ENCODE data around the gene LHX4. TPM values are rescaled to one million over a fixed set of nuclear protein-coding genes. Genes with fewer than 3 reads are reported as not detected.

LHX4 gene
- total RNA-seq: 0.12 to 0.53 TPM (median 0.13 TPM) in 3 replicates
- long read RNA-seq: 0 reads

GRCh38 chr1:180229483-180230415 is at the start of gene LHX4:
TSS of gene LHX4 (plus strand) at chr1:180230264. CDS start at chr1:180230530, 266 bp downstream.
- Mint-ChIP-seq H3K27me3 (ENCODE audit: low read depth) (peaks cover 63% of the 10 kb centered on the region), H3K4me3 (ENCODE audit: unreplicated experiment) (peak within 1 kb of the TSS; percentile 72), H3K4me1 (ENCODE audit: low read depth) (peaks cover 20% of the 10 kb centered on the region), H3K9me3 (ENCODE audit: low read depth) (no peaks in the 10 kb centered on the region), H3K36me3 (ENCODE audit: low read depth) (peaks cover 1% of the 10 kb centered on the region), H3K27ac (ENCODE audit: unreplicated experiment) (no peak within 1 kb of the TSS)
- no peak for DNase-seq (ENCODE audit: low spot score)
- TF ChIP-seq CTCF (IDR thresholded peaks at IDR 0.05): no peak

- no peak overlapping the region for H3K4me3 Mint-ChIP-seq (ENCODE audit: unreplicated experiment)
- H3K27ac Mint-ChIP-seq (ENCODE audit: unreplicated experiment): no peak overlapping the region
- H3K4me1 Mint-ChIP-seq (ENCODE audit: low read depth): no peaks in the 10 kb centered on the region
- no peaks in the 10 kb centered on the region for H3K27me3 Mint-ChIP-seq (ENCODE audit: low read depth)
- peak; percentile 76 for TF ChIP-seq CTCF (IDR thresholded peaks at IDR 0.05)
- no peaks in the 10 kb centered on the region for H3K9me3 Mint-ChIP-seq (ENCODE audit: low read depth)
- peaks cover 14% of the 10 kb centered on the region for H3K36me3 Mint-ChIP-seq (ENCODE audit: low read depth)
- DNase-seq (ENCODE audit: low spot score): peak; percentile 24
These were observed 49.0 kb upstream of the LHX4 start for GRCh38 chr1:180181048-180181447.

GRCh38 chr1:180181996-180182642 is 47.9 kb upstream of the LHX4 start:
- Mint-ChIP-seq H3K9me3 (ENCODE audit: low read depth) (no peaks in the 10 kb centered on the region), H3K4me1 (ENCODE audit: low read depth) (peaks cover 7% of the 10 kb centered on the region), H3K36me3 (ENCODE audit: low read depth) (peaks cover 15% of the 10 kb centered on the region), H3K4me3 (ENCODE audit: unreplicated experiment) (no peak overlapping the region), H3K27ac (ENCODE audit: unreplicated experiment) (no peak overlapping the region), H3K27me3 (ENCODE audit: low read depth) (no peaks in the 10 kb centered on the region)
- peak; percentile 68 for DNase-seq (ENCODE audit: low spot score)
- TF ChIP-seq CTCF (IDR thresholded peaks at IDR 0.05): no peak

GRCh38 chr1:180182643-180183311 is 47.3 kb upstream of the LHX4 start:
- no peaks in the 10 kb centered on the region for H3K9me3 Mint-ChIP-seq (ENCODE audit: low read depth)
- H3K27me3 Mint-ChIP-seq (ENCODE audit: low read depth): no peaks in the 10 kb centered on the region
- H3K36me3 Mint-ChIP-seq (ENCODE audit: low read depth): peaks cover 15% of the 10 kb centered on the region
- no peak overlapping the region for H3K4me3 Mint-ChIP-seq (ENCODE audit: unreplicated experiment)
- H3K4me1 Mint-ChIP-seq (ENCODE audit: low read depth): peaks cover 7% of the 10 kb centered on the region
- peak; percentile 75 for DNase-seq (ENCODE audit: low spot score)
- no peak overlapping the region for H3K27ac Mint-ChIP-seq (ENCODE audit: unreplicated experiment)
- TF ChIP-seq CTCF (IDR thresholded peaks at IDR 0.05): no peak

- Mint-ChIP-seq H3K27ac (ENCODE audit: unreplicated experiment) (no peak overlapping the region), H3K4me3 (ENCODE audit: unreplicated experiment) (no peak overlapping the region), H3K4me1 (ENCODE audit: low read depth) (peaks cover 7% of the 10 kb centered on the region), H3K27me3 (ENCODE audit: low read depth) (no peaks in the 10 kb centered on the region), H3K9me3 (ENCODE audit: low read depth) (no peaks in the 10 kb centered on the region), H3K36me3 (ENCODE audit: low read depth) (peaks cover 15% of the 10 kb centered on the region)
- no peak for TF ChIP-seq CTCF (IDR thresholded peaks at IDR 0.05)
- peak; percentile 51 for DNase-seq (ENCODE audit: low spot score)
These were observed 46.6 kb upstream of the LHX4 start for GRCh38 chr1:180183426-180183825.
